Kidney epithelial cell (primary cell): ENCODE data around the gene HMG20B. TPM values are rescaled to one million over a fixed set of nuclear protein-coding genes. Genes with fewer than 3 reads are reported as not detected.

Experiments
- DNase-seq: peaks from one replicate; pipeline ENCODE4 v3.0.0-alpha.2; 2010; ENCODE audit warnings: low read depth
- H3K27me3 ChIP-seq: 2 replicates; pipeline ENCODE4 v1.6.0; 2011; ENCODE audit warnings: low read length; ENCODE audit not compliant: control insufficient read depth, insufficient read depth
- H3K36me3 ChIP-seq: 2 replicates; pipeline ENCODE4 v1.5.1; 2011; ENCODE audit warnings: low read length; ENCODE audit not compliant: control insufficient read depth, insufficient read depth
- H3K4me3 ChIP-seq: 2 replicates; pipeline ENCODE4 v1.5.1; 2011; ENCODE audit warnings: low read depth, mild to moderate bottlenecking, control low read depth, low read length
- total RNA-seq: library from RNA; depleted of rRNA; stranded (reverse); fragments of >200 nt; gene quantifications from 2 replicates; pipeline ENCODE4 v1.2.3, GENCODE V29; 2015
- TF ChIP-seq, protein P1 (sequence below): IDR thresholded peaks from 2 replicates; pipeline ENCODE4 v1.5.1; 2011; ENCODE audit warnings: mild to moderate bottlenecking, moderate library complexity, low read length, control low read depth, inconsistent platforms; ENCODE audit not compliant: insufficient read depth, poor library complexity, severe bottlenecking

Gene HMG20B
- total RNA-seq, 1 donor from 2014 or later: 84.5 TPM

DNA sequence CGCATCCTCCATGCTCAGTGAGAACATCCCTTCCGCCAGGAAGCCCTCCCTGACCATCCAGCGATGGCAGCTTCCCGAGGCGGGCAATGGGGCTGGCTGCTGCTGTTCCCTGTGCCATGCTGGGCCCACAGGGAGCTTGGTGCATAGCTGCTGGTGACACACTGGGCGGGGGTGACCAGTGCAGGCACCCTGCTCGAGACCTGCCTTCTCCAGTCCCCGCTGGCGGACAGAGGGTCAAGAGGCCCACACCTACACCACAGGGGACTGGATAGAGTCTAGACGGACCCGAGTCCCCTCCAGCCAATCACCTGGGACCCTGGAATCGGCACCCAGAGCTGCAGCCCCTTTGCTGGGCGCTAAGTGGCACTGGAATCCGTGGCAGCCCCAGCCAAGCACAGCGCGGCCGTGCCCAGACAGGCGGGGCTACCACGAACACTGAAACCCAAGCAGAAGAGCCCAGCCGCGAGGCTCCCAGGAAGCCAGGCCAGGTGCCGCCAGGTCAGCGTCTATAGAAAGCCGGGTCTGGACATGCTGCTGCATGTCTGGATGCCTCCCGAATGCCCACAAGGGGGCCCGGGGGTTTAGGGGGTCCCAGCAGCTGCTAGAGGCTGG is 42.9 kb downstream of the HMG20B start:
- H3K4me3 ChIP-seq: no peak overlapping the region
- no peaks in the 10 kb centered on the region for H3K36me3 ChIP-seq
- TF ChIP-seq, protein P1, sequence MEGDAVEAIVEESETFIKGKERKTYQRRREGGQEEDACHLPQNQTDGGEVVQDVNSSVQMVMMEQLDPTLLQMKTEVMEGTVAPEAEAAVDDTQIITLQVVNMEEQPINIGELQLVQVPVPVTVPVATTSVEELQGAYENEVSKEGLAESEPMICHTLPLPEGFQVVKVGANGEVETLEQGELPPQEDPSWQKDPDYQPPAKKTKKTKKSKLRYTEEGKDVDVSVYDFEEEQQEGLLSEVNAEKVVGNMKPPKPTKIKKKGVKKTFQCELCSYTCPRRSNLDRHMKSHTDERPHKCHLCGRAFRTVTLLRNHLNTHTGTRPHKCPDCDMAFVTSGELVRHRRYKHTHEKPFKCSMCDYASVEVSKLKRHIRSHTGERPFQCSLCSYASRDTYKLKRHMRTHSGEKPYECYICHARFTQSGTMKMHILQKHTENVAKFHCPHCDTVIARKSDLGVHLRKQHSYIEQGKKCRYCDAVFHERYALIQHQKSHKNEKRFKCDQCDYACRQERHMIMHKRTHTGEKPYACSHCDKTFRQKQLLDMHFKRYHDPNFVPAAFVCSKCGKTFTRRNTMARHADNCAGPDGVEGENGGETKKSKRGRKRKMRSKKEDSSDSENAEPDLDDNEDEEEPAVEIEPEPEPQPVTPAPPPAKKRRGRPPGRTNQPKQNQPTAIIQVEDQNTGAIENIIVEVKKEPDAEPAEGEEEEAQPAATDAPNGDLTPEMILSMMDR: no peak
- no peaks in the 10 kb centered on the region for H3K27me3 ChIP-seq
- no peak for DNase-seq

DNA sequence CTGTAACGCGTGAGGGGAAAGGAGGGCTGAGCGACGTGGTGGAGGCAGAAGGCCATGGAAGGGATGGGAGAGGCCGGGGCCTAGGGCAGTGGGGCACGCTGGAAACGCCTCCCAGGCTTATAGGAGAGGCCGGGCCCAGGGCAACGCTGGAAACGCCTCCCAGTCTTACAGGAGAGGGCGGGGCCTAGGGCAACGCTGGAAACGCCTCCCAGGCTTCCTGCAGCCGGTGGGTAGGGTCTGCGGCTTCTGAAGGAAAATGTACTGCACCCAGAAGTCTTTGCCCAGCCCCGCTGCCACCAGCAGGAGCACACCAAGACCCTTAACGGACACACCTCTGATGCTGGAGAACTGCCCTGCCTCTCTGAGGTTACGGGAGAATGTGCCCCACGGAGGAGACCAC is 44.7 kb downstream of the HMG20B start:
- Histone ChIP-seq H3K4me3 (no peak overlapping the region), H3K27me3 (no peaks in the 10 kb centered on the region), H3K36me3 (no peaks in the 10 kb centered on the region)
- no peak for DNase-seq
- TF ChIP-seq, protein P1: no peak

DNA sequence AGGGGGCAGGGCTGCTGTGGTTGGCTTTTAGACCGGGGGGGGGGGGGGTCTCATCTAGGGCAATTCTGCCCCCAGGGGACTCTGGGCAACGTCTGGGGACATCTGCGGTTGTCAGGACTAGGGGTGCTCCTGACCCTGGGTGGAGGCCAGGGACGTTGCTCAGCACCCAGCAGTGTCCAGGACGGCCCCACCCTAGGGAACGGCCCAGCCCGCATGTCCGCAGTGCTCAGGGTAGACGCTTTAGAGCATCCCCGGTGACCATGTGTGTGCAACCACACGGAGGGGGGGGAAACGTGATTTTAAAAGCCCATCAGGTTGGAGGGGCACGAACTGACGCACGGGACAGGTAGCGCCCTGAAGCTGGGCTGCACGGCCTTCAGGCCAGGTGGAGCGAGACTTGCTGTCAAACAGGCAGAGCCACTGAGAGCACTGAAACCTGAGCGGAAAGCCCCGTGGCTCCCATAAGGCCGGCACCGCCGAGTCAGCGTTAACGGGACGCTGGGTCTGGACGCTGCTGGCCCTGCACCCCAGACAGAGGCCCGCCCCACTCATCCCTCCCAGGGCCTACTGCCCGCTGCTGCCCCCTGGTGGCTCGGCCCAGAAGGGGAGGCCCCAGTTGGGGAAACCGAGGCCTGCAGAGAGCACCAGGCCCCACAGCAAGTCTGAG is 45.5 kb downstream of the HMG20B start:
- no peak overlapping the region for H3K4me3 ChIP-seq
- no peak for DNase-seq
- H3K36me3 ChIP-seq: no peaks in the 10 kb centered on the region
- H3K27me3 ChIP-seq: no peaks in the 10 kb centered on the region
- TF ChIP-seq, protein P1: peak; percentile 96

DNA sequence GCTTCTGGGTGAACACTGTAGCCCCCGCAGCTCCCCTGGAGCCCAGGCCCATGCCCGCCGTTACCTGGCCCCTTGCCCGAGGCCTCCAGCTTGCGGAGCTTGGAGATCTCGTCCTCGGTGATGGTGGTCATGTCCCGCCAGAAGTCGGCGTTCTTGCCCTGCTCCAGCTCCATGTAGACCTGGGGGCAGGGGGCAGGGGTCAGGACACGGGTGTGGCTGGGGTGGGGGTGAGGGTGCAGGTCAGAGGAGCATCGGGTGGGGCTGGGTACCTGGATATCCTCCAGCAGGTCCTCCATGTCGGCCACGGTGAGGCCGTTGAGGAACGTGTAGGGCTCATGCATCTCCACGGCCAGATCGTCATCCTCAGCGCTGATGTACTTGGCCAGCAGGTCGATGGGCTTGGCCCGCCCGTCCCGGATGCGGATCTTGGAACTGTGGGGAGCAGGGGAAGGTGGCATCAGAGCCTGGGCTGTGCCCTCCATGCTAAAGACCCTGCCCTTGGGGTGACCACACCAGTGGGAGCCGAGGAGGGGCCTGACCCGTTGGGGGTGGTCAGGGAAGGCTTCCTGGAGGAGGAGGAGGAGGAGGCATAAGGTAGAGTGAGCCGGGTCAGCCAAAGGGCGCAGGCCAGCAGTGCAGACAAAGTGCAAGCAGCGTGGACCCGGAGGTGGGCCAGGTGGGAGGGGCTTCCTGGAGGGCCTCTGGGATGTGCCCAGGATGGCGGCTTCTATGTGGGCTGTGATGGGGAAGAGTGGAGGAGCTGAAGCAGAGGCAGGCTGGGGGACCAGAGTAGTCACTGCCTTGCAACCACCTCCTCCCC is 46.3 kb downstream of the HMG20B start:
- H3K36me3 ChIP-seq: no peaks in the 10 kb centered on the region
- no peak for DNase-seq
- TF ChIP-seq, protein P1: no peak
- no peaks in the 10 kb centered on the region for H3K27me3 ChIP-seq
- H3K4me3 ChIP-seq: no peak overlapping the region

DNA sequence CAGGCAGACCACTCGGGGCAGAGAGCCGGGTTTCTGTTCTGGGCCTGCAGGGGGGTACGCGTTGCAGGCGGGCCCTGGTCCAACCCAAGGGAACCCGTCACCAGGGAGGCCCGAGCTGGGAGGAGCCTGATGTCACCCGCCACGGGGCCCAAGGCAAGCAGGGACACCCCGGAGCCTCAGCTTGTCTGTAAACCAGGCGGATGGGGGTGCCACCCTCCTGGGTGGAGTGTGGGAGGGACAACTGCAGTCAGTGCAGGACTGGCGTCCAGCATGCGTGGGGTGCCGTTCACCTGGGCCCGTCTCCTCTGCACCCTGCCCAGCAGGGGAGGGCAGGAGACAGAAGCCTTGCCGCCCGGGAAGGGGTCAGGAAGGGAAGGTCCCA is 46.9 kb downstream of the HMG20B start:
- TF ChIP-seq, protein P1: no peak
- H3K27me3 ChIP-seq: no peaks in the 10 kb centered on the region
- no peak overlapping the region for H3K4me3 ChIP-seq
- no peak for DNase-seq
- H3K36me3 ChIP-seq: no peaks in the 10 kb centered on the region
